Hematopoietic multipotent progenitor cell (in vitro differentiated cells): ENCODE data around the gene KSR2. TPM values are rescaled to one million over a fixed set of nuclear protein-coding genes. Genes with fewer than 3 reads are reported as not detected.
"Not testable (repeated sequence)": the region's sequence is repeated elsewhere in the genome, so short reads cannot be mapped to it uniquely, and the experiment has no call there.

Source experiments
- DNase-seq, 3 donors: peaks; one replicate each; pipeline ENCODE4 v3.0.0-alpha.2; 2011 to 2015; ENCODE audit warnings: low read depth in 2 of 3, low spot score in 2 of 3
- total RNA-seq: library from RNA; depleted of rRNA; stranded (reverse); fragments of >200 nt; gene quantifications from one replicate; pipeline ENCODE4 v1.2.3, GENCODE V29; 2012

The KSR2 gene
- total RNA-seq, 1 donor, result under 0.01 TPM

DNA sequence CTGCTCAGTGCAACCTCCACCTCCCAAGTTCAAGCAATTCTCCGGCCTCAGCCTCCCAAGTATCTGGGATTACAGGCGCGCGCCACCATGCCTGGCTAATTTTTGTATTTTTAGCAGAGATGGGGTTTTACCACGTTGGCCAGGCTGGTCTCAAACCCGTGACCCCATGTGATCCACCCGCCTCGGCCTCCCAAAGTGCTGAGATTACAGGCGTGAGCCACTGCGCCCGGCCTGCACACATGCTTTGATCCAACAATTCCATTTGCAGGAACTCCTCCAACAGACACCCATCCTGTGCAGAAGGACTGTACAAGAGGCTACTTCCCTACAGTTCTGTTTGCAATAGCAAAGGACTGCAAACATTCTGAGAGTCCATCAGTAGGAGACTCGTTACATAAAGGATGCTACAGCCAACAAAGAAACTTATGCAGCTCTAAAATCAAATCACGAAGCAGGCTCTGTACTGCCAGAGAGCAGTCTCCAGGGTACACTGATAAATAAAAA, 108.0 kb downstream of the KSR2 start:
- not testable (repeated sequence) for DNase-seq

DNA sequence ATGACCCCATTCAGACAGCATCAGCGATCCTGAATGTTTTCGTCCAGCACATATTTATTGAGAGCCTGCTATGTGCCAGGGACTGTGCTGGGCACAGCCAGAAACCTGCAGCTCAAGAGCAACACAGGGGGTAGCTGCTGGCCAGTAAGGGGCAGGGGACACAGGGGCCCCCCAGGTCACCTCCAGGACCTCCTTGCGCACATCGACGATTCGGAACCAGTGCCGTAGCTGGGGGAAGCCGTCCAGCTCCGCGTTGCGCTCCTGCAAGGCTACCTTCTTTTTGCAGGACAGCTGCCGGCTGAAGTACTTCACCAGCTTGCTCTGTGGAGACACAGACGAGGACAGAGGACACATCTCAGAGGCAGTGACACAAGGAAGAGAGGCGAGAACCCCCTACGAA, 108.7 kb downstream of the KSR2 start:
- DNase-seq, result no peak

GRCh38 chr12:117857632-117858612, 110.9 kb downstream of the KSR2 start:
- DNase-seq, result peak in 2 of 3 donors; percentile 30 to 58

DNA sequence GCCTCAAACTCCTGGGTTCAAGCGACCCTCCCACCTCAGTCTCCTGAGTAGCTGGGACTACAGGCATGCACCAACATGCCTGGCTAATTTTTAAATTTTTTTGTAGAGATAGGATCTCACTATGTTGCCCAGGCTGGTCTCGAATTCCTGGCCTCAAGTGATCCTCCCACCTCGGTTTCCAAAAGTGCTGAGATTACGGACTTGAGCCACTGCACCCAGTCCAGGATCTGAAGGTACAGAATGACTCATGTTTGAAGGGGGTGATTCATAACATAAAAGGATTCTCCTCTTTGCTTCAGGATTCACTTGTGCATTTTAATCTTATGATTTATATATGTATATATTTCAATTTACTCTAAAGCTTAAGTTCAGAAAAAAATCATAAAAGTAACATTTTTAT, 111.7 kb downstream of the KSR2 start:
- not testable (repeated sequence) for DNase-seq

GRCh38 chr12:117855165-117855564, 113.6 kb downstream of the KSR2 start:
- no peak for DNase-seq

DNA sequence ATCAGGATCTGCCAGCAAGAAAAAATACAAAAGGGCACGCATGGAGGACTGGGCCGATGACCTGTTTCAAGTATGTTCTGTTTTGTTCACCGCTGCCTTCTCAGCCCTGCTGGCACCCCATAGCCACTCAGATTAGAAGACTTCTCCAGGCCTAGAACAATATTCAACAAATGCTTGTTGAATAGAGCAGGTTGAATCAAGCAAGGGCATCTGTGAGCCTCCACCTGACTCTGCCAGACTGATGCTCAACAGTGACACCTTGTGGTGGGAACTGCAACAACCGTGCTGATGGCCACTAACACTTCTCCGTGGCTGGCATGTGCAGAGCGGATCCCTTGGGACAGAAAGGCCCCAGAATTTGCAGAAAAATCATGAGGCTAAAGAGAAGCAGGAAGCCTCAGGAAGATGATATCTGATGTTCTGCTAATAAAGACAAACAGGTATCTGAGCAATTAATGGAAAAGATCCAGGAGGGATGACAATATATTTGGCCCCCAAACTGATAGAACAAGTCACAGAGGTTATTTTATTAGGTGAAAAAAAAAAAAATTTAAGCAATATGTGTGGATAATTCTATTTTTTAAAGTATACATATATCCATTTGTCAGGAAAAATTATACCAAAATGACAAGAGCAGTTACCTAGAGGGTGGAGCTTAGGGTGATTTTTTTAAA, 114.3 kb downstream of the KSR2 start:
- DNase-seq, result peak in 2 of 3 donors; percentile 33 to 51

DNA sequence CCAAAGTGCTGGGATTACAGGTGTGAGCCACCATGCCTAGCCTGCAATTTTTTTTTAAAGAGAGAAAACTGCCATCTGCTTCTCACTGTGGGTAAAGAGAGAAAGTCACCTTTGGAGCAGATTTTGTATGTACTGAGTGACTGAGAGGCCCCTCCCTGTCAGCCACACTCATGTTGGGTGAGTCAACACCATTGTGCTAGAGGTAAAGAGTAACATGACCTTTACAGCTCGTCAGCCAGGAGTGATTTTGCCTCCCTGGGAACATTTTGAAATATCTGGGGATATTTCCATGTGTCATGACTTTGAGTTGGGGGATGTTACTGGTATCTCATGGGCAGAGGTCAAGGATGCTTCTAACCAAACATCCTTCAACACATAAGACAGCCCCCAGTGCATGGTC, 115.2 kb downstream of the KSR2 start:
- DNase-seq, result no peak

GRCh38 chr12:117850048-117850447, 118.7 kb downstream of the KSR2 start:
- peak in 2 of 3 donors; percentile 14 to 26 for DNase-seq

DNA sequence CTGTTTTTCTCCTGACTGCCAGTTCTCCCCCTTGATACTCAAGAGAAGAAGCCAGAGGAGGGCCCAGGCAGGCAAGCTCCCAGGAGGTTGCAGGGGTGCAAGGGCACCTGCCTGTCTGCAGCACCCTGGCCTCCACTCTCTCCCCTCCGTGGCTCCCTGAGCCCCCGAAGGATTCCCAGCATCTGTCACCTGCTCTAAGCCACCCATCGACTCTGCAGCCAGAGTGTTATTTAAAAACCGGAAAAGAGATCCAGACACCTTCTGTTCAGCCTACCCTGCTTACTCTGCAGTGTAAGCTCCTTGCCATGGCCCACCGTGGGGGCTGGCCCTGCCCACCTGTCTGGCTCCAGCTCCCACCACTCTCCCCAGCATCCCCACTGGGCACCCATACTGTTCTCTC, 121.4 kb downstream of the KSR2 start:
- no peak for DNase-seq

GRCh38 chr12:117845271-117845904, 123.4 kb downstream of the KSR2 start:
- DNase-seq, result no peak

DNA sequence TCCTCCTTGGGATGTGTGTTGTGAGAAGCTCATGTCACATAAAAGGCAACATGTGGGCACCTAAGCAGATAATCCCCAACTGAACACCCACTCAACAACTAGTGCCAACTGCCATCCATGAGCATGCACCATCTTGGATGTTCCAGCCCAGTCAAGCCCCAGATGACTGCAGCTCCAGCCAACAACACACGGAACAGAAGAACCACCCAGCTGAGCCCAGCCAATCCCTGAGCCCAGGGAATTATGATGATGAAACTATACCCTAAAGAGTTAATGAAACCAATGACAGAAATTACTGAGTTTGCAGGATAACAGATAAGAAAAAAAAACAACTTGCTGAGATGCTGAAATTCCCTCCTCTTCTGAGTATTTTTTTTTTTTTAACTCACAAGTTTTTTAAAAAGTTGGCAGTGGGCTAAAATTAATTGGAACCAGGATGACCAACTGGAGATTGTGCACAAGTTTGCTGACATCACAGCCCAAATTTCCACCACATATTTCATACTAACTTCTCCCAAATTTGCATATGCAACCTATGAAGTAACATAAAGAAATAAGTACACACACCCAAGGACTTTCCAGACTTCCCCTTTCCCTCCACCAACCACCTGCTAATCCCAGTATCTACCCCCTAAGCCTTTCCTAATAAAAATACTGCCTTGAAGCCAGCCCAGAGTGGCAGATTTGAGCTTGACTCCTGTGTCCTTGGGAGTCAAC, 124.5 kb downstream of the KSR2 start:
- no peak for DNase-seq

DNA sequence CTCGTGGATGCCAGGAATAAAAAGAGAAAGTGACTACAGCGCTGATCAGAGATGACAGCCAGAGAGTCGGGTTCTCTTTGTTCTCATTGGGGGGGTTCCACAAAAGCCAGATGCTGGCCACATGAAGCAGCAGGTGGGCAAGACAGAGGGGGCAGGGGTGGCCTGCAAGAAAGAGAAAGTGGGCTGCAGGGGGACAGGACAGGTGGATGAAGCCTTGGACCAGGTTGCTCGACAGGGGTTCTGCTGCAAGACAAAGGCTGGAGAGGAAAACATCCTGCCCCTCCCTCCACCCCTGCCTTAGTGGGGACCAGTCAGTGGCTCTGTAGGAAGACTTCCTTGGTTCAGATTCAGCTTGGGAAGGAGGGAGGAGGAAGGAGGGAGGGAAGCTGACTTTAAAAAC, 126.2 kb downstream of the KSR2 start:
- no peak for DNase-seq

- no peak for DNase-seq
Measured at GRCh38 chr12:117842220-117842619, 126.6 kb downstream of the KSR2 start.

GRCh38 chr12:117837737-117838050, 131.1 kb downstream of the KSR2 start:
- DNase-seq, result no peak

GRCh38 chr12:117836999-117837736, 131.6 kb downstream of the KSR2 start:
- peak; percentile 36 to 78 (median 50) for DNase-seq

DNA sequence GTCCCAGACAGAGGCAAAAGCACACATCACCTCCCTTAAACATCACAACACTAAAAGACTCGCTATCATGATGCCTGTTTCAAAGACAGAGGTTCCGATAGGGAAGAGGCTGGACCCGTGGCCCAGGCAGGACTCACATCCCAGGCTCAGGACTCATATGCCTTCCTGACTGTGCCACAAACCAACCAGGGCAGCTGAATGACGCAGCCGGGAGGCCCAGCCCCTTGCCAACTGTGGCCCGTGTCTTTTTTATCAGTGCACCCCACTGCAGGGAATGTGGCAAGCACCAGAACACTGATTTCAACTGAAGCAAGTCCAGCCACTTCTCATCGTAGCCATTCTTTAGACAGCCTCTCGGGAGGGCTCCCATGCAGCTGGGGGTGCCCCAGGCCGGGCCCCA, 132.3 kb downstream of the KSR2 start:
- no peak for DNase-seq

DNA sequence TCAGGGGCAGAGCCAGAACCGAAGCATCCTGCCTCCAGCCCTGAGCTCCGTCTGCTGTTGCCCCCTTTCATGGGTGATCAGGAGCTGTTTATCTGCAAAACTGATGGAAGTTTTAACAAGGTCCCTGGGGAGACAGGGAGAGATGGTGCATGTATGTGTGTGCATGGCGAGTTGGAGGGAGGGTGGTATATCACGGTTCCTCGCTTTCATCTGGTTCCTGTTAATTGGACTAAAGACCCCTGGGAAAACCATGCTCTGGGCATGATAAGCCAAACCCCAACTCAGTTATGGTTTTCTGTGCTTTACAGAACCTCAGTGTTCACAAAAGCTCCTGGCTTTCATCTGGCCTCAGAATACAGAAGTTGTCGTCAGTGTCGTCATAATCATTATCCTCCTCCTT, 133.6 kb downstream of the KSR2 start:
- DNase-seq, result no peak

GRCh38 chr12:117832459-117833457, 136.0 kb downstream of the KSR2 start:
- no peak for DNase-seq

- no peak for DNase-seq
Measured at GRCh38 chr12:117830471-117830870, 138.3 kb downstream of the KSR2 start.
